HL-60/S4 (cell line): ENCODE data around the gene HS3ST2.
"Not testable (repeated sequence)": the region's sequence is repeated elsewhere in the genome, so short reads cannot be mapped to it uniquely, and the experiment has no call there.

Experiments
- in situ Hi-C: fragments of 300-500 bp; cut with MboI; formaldehyde crosslinking; loops from 2 replicates; pipeline ENCODE4 v1.14.3; 2022; ENCODE audit warnings: low sequenced_read_pairs

Gene HS3ST2

GRCh38 chr16:22813223-22813947, 577 bp upstream of the HS3ST2 start:
- in situ Hi-C loops = no loop called here

GRCh38 chr16:22814711-22815105, 746 bp downstream of the HS3ST2 start:
- in situ Hi-C loops = no loop called here

GRCh38 chr16:22815863-22816262, 1.9 kb downstream of the HS3ST2 start:
- in situ Hi-C loops = no loop called here

- in situ Hi-C loops = no loop called here
These were observed 2.5 kb downstream of the HS3ST2 start for GRCh38 chr16:22816475-22816874.

- in situ Hi-C loops = not testable (repeated sequence)
These were observed 4.8 kb downstream of the HS3ST2 start for GRCh38 chr16:22818736-22819135.

GRCh38 chr16:22838681-22839080, 24.7 kb downstream of the HS3ST2 start:
- in situ Hi-C loops = no loop called here

- in situ Hi-C loops = not testable (repeated sequence)
These were observed 28.1 kb downstream of the HS3ST2 start for GRCh38 chr16:22842031-22842430.

GRCh38 chr16:22843122-22843521, 29.2 kb downstream of the HS3ST2 start:
- in situ Hi-C loops = no loop called here

- in situ Hi-C loops = no loop called here
These were observed 29.9 kb downstream of the HS3ST2 start for GRCh38 chr16:22843856-22844255.

- in situ Hi-C loops = no loop called here
These were observed 30.5 kb downstream of the HS3ST2 start for GRCh38 chr16:22844416-22844815.

GRCh38 chr16:22847100-22847499, 33.1 kb downstream of the HS3ST2 start:
- in situ Hi-C loops = no loop called here

GRCh38 chr16:22847690-22848089, 33.7 kb downstream of the HS3ST2 start:
- in situ Hi-C loops = no loop called here

- in situ Hi-C loops = no loop called here
These were observed 34.5 kb downstream of the HS3ST2 start for GRCh38 chr16:22848451-22848850.

- in situ Hi-C loops = no loop called here
These were observed 35.6 kb downstream of the HS3ST2 start for GRCh38 chr16:22849517-22849916.

GRCh38 chr16:22855231-22855630, 41.3 kb downstream of the HS3ST2 start:
- in situ Hi-C loops = no loop called here

- in situ Hi-C loops = no loop called here
These were observed 43.5 kb downstream of the HS3ST2 start for GRCh38 chr16:22857296-22858025.

- in situ Hi-C loops = no loop called here
These were observed 46.0 kb downstream of the HS3ST2 start for GRCh38 chr16:22859925-22860324.

GRCh38 chr16:22861580-22861979, 47.6 kb downstream of the HS3ST2 start:
- in situ Hi-C loops = no loop called here

GRCh38 chr16:22862046-22862445, 48.1 kb downstream of the HS3ST2 start:
- in situ Hi-C loops = no loop called here

- in situ Hi-C loops = no loop called here
These were observed 50.4 kb downstream of the HS3ST2 start for GRCh38 chr16:22864375-22864774.

- in situ Hi-C loops = no loop called here
These were observed 54.7 kb downstream of the HS3ST2 start for GRCh38 chr16:22868593-22869224.

- in situ Hi-C loops = no loop called here
These were observed 57.9 kb downstream of the HS3ST2 start for GRCh38 chr16:22871861-22872260.
